ENCODE data around the gene IMPACT.

The IMPACT gene

GRCh38 chr18:24426073-24426397, 435 bp upstream of the IMPACT start:
- no peak for DNase-seq

- no peak for DNase-seq
These were observed 1.0 kb downstream of the IMPACT start for GRCh38 chr18:24427484-24427883.

- DNase-seq: no peak
These were observed 2.2 kb downstream of the IMPACT start for GRCh38 chr18:24428709-24429108.

- DNase-seq: no peak
These were observed 2.7 kb downstream of the IMPACT start for GRCh38 chr18:24429188-24429587.

GRCh38 chr18:24432618-24433017, 6.1 kb downstream of the IMPACT start:
- DNase-seq: no peak

- no peak for DNase-seq
These were observed 10.5 kb downstream of the IMPACT start for GRCh38 chr18:24436939-24437338.

GRCh38 chr18:24443870-24444269, 17.4 kb downstream of the IMPACT start:
- no peak for DNase-seq

- no peak for DNase-seq
These were observed 20.0 kb downstream of the IMPACT start for GRCh38 chr18:24446453-24446852.

GRCh38 chr18:24446953-24447538, 20.6 kb downstream of the IMPACT start:
- no peak for DNase-seq

GRCh38 chr18:24447961-24448360, 21.5 kb downstream of the IMPACT start:
- no peak for DNase-seq

- no peak for DNase-seq
These were observed 30.1 kb downstream of the IMPACT start for GRCh38 chr18:24456549-24456948.

- no peak for DNase-seq
These were observed 33.3 kb downstream of the IMPACT start for GRCh38 chr18:24459772-24460171.

GRCh38 chr18:24460388-24460787, 33.9 kb downstream of the IMPACT start, which contains the start of gene HRH4:
TSS of gene HRH4 (plus strand) at chr18:24460637. CDS start at chr18:24460729, 92 bp downstream.
- DNase-seq: no peak

- no peak for DNase-seq
These were observed 35.5 kb downstream of the IMPACT start for GRCh38 chr18:24461996-24462395.

- no peak for DNase-seq
These were observed 36.6 kb downstream of the IMPACT start for GRCh38 chr18:24462838-24463775.

GRCh38 chr18:24465486-24465885, 39.0 kb downstream of the IMPACT start:
- DNase-seq: no peak

GRCh38 chr18:24466771-24467170, 40.3 kb downstream of the IMPACT start:
- no peak for DNase-seq

GRCh38 chr18:24470022-24470618, 43.6 kb downstream of the IMPACT start:
- DNase-seq: no peak

- no peak for DNase-seq
These were observed 44.3 kb downstream of the IMPACT start for GRCh38 chr18:24470805-24471204.

- no peak for DNase-seq
These were observed 46.1 kb downstream of the IMPACT start for GRCh38 chr18:24472591-24472990.

GRCh38 chr18:24474406-24474805, 47.9 kb downstream of the IMPACT start:
- DNase-seq: no peak

- peak; percentile 13 for DNase-seq
These were observed 49.6 kb downstream of the IMPACT start for GRCh38 chr18:24475926-24476589.

GRCh38 chr18:24479371-24479770, 52.9 kb downstream of the IMPACT start:
- no peak for DNase-seq
